PFSK-1 (cell line): Measurements from ENCODE around the gene SERP1.

ENCODE experiments used
- FOXP2 ChIP-seq: optimal IDR thresholded peaks from 2 replicates; pipeline ENCODE3; 2011; ENCODE audit warnings: borderline replicate concordance, control low read depth, inconsistent platforms; ENCODE audit not compliant: insufficient read depth; ENCODE audit errors: extremely low read length, extremely low read depth
- POLR2AphosphoS5 ChIP-seq: IDR thresholded peaks from 2 replicates; pipeline ENCODE4 v1.6.1; 2012; ENCODE audit warnings: low read depth, mild to moderate bottlenecking, control low read depth, low read length, moderate library complexity
- REST ChIP-seq, 2 experiments: IDR thresholded peaks; 2 replicates each; pipeline versions ENCODE4 v1.6.1 to v1.8.0; 2011 to 2012; ENCODE audit warnings: low read depth in 2 of 2, low read length in 2 of 2, control low read depth in 1 of 2, inconsistent platforms in 1 of 2, mild to moderate bottlenecking in 1 of 2, moderate library complexity in 1 of 2; ENCODE audit not compliant: insufficient read depth in 1 of 2
- SIN3A ChIP-seq: IDR thresholded peaks from 2 replicates; pipeline ENCODE4 v1.6.1; 2012; ENCODE audit warnings: mild to moderate bottlenecking, low read length, moderate library complexity, borderline replicate concordance; ENCODE audit not compliant: insufficient read depth
- TAF1 ChIP-seq: IDR thresholded peaks from 2 replicates; pipeline ENCODE4 v1.6.1; 2012; ENCODE audit warnings: low read length, control low read depth, borderline replicate concordance; ENCODE audit not compliant: insufficient read depth

Gene SERP1

DNA sequence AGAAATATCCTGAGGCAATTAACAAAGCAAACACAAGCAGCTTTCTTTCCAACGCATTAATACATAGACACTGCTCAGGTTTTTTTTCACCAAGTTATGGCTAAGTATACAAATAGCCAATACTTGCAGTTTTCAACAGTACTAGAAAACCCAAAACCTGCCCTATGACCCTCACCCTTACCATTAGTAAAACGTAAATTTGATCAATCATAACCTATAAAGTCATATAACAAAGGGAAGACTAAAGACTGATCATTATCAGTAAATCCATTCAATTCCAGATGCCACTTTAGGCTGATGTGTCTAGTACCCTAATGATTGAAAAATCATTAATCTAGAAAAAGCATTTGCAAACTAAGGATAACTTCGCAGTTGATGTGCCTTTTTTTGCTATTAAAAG lies 3.2 kb downstream of the SERP1 start:
- TF ChIP-seq TAF1 (no peak), REST (IDR thresholded peaks at IDR 0.05; ENCODE audit: insufficient read depth in 1 of 2, low read depth in 2 of 2, low read length in 2 of 2) (no peak), SIN3A (no peak), FOXP2 (no peak), POLR2AphosphoS5 (no peak)

GRCh38 chr3:150540991-150541390 lies 5.3 kb downstream of the SERP1 start:
- no peak for TF ChIP-seq TAF1
- TF ChIP-seq FOXP2: no peak

GRCh38 chr3:150540297-150540696 lies 6.0 kb downstream of the SERP1 start:
- no peak for TF ChIP-seq REST (IDR thresholded peaks at IDR 0.05; ENCODE audit: insufficient read depth in 1 of 2, low read depth in 2 of 2, low read length in 2 of 2)
- TF ChIP-seq POLR2AphosphoS5: no peak
- TF ChIP-seq FOXP2: no peak
- no peak for TF ChIP-seq TAF1
- TF ChIP-seq SIN3A: no peak

GRCh38 chr3:150538324-150539208 lies 7.7 kb downstream of the SERP1 start:
- TF ChIP-seq FOXP2: no peak
- TF ChIP-seq TAF1: no peak
- TF ChIP-seq REST (IDR thresholded peaks at IDR 0.05; ENCODE audit: insufficient read depth in 1 of 2, low read depth in 2 of 2, low read length in 2 of 2): no peak
- no peak for TF ChIP-seq POLR2AphosphoS5
- no peak for TF ChIP-seq SIN3A

- TF ChIP-seq FOXP2: no peak
- TF ChIP-seq POLR2AphosphoS5: no peak
- TF ChIP-seq TAF1: no peak
- no peak for TF ChIP-seq REST (IDR thresholded peaks at IDR 0.05; ENCODE audit: insufficient read depth in 1 of 2, low read depth in 2 of 2, low read length in 2 of 2)
- TF ChIP-seq SIN3A: no peak
Measured at GRCh38 chr3:150535204-150535603, 11.1 kb downstream of the SERP1 start.
